ENCODE measurements around the gene MSRB1.
"Not testable (repeated sequence)": the region's sequence is repeated elsewhere in the genome, so short reads cannot be mapped to it uniquely, and the experiment has no call there.

The MSRB1 gene

GRCh38 chr16:1926271-1926670 lies 16.7 kb downstream of the MSRB1 start:
- TF ChIP-seq, protein P1, sequence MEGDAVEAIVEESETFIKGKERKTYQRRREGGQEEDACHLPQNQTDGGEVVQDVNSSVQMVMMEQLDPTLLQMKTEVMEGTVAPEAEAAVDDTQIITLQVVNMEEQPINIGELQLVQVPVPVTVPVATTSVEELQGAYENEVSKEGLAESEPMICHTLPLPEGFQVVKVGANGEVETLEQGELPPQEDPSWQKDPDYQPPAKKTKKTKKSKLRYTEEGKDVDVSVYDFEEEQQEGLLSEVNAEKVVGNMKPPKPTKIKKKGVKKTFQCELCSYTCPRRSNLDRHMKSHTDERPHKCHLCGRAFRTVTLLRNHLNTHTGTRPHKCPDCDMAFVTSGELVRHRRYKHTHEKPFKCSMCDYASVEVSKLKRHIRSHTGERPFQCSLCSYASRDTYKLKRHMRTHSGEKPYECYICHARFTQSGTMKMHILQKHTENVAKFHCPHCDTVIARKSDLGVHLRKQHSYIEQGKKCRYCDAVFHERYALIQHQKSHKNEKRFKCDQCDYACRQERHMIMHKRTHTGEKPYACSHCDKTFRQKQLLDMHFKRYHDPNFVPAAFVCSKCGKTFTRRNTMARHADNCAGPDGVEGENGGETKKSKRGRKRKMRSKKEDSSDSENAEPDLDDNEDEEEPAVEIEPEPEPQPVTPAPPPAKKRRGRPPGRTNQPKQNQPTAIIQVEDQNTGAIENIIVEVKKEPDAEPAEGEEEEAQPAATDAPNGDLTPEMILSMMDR (IDR thresholded peaks at IDR 0.05; ENCODE audit: insufficient read depth, low read length, poor library complexity, severe bottlenecking): no peak
- DNase-seq (ENCODE audit: extremely low read depth, insufficient read length): no peak
- no peaks in the 10 kb centered on the region for H3K36me3 ChIP-seq (ENCODE audit: control insufficient read depth, insufficient read depth, low read length)
- H3K4me3 ChIP-seq (replicated peaks; ENCODE audit: low read depth, low read length): no peak overlapping the region
- H3K27me3 ChIP-seq (replicated peaks; ENCODE audit: control insufficient read depth, insufficient read depth, low read length): no peaks in the 10 kb centered on the region; the same call in 1 of the 2 replicates

GRCh38 chr16:1924095-1924494 lies 18.9 kb downstream of the MSRB1 start:
- no peak overlapping the region for H3K4me3 ChIP-seq (replicated peaks; ENCODE audit: low read depth, low read length)
- no peak for DNase-seq (ENCODE audit: extremely low read depth, insufficient read length)
- H3K36me3 ChIP-seq (ENCODE audit: control insufficient read depth, insufficient read depth, low read length): no peaks in the 10 kb centered on the region
- no peaks in the 10 kb centered on the region; the same call in 1 of the 2 replicates for H3K27me3 ChIP-seq (replicated peaks; ENCODE audit: control insufficient read depth, insufficient read depth, low read length)
- TF ChIP-seq, protein P1 (IDR thresholded peaks at IDR 0.05; ENCODE audit: insufficient read depth, low read length, poor library complexity, severe bottlenecking): no peak

DNA sequence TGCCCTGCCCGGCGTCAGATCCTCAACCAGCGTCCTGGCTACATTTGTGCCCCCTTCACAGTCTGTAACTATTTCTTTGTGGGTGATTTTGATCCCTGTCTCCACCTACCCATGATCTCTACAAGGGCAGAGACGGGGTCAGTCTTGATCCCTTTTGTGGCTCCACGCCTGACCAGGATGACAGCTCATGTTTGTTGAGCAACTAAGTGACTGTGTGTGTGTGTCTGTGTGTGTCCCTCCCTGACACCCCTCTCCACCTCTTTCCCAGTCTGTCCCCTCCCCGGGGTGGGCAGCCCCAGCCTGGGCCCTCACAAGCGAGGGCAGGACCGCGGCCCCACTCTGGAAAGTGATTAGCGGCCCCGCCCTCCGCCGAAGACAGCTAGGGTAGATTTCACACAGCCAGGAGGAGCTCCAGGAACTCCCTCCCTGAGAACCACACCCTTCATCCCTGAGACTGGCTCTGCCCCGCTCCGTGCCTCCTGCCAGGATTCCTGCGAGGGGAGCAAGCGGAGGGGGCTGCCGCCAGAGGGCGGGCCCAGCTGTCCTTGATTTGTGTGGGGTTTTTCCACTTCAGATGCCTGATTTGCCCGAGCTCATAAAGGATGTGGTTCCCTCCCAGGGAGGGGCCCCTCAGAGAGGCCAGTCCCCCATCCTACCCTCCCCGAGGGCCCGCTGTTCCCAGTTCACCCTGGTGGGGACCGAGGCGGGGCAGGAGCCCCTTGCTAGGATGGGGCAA lies 19.5 kb downstream of the MSRB1 start:
- Histone ChIP-seq H3K36me3 (ENCODE audit: control insufficient read depth, insufficient read depth, low read length) (no peaks in the 10 kb centered on the region), H3K27me3 (replicated peaks; ENCODE audit: control insufficient read depth, insufficient read depth, low read length) (no peaks in the 10 kb centered on the region; the same call in 1 of the 2 replicates), H3K4me3 (replicated peaks; ENCODE audit: low read depth, low read length) (no peak overlapping the region)
- DNase-seq (ENCODE audit: extremely low read depth, insufficient read length): no peak
- TF ChIP-seq, protein P1 (IDR thresholded peaks at IDR 0.05; ENCODE audit: insufficient read depth, low read length, poor library complexity, severe bottlenecking): peak; percentile 36

- DNase-seq (ENCODE audit: extremely low read depth, insufficient read length): no peak
- TF ChIP-seq, protein P1 (IDR thresholded peaks at IDR 0.05; ENCODE audit: insufficient read depth, low read length, poor library complexity, severe bottlenecking): no peak
- Histone ChIP-seq H3K4me3 (replicated peaks; ENCODE audit: low read depth, low read length) (no peak overlapping the region), H3K36me3 (ENCODE audit: control insufficient read depth, insufficient read depth, low read length) (no peaks in the 10 kb centered on the region), H3K27me3 (replicated peaks; ENCODE audit: control insufficient read depth, insufficient read depth, low read length) (no peaks in the 10 kb centered on the region; the same call in 1 of the 2 replicates)
Observed at GRCh38 chr16:1922357-1922756, 20.6 kb downstream of the MSRB1 start.

DNA sequence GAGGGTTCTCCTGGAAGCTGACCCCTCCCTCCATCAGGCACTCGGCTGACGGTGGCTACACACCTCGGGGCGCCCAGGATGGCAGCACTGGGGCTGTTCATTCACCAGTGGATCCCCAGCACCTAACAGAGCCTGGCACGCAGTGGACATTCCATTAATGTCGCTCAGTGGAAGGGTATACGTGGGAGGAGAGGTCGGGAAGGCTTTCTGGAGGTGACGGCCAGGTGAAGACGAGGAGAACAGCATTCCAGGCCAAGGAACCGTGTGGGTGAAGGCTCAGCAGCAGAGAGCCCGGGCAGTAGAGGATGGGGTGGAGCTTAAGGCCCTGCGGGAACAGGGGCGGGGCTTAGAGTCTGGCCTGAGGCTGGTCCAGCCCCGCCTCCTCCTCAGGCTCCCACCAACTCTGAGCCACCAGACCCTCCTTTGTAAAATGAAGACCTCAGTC lies 22.2 kb downstream of the MSRB1 start:
- Histone ChIP-seq H3K27me3 (replicated peaks; ENCODE audit: control insufficient read depth, insufficient read depth, low read length) (peaks cover 2% of the 10 kb centered on the region), H3K4me3 (replicated peaks; ENCODE audit: low read depth, low read length) (no peak overlapping the region), H3K36me3 (ENCODE audit: control insufficient read depth, insufficient read depth, low read length) (no peaks in the 10 kb centered on the region)
- TF ChIP-seq, protein P1 (IDR thresholded peaks at IDR 0.05; ENCODE audit: insufficient read depth, low read length, poor library complexity, severe bottlenecking): no peak
- no peak for DNase-seq (ENCODE audit: extremely low read depth, insufficient read length)

- not testable (repeated sequence) for H3K4me3 ChIP-seq (replicated peaks; ENCODE audit: low read depth, low read length); H3K27me3 ChIP-seq (replicated peaks; ENCODE audit: control insufficient read depth, insufficient read depth, low read length); H3K36me3 ChIP-seq (ENCODE audit: control insufficient read depth, insufficient read depth, low read length); DNase-seq (ENCODE audit: extremely low read depth, insufficient read length)
Observed at GRCh38 chr16:1920122-1920521, 22.9 kb downstream of the MSRB1 start.
